CD4-positive, alpha-beta T cell treated with Interleukin-1 beta for 1 hour (primary cell): Measurements from ENCODE around the gene GRIK2.

ENCODE experiments used
- DNase-seq, 2 donors: peaks; one replicate each; pipeline ENCODE4 v3.0.0-alpha.2; 2020 to 2022

The GRIK2 gene

DNA sequence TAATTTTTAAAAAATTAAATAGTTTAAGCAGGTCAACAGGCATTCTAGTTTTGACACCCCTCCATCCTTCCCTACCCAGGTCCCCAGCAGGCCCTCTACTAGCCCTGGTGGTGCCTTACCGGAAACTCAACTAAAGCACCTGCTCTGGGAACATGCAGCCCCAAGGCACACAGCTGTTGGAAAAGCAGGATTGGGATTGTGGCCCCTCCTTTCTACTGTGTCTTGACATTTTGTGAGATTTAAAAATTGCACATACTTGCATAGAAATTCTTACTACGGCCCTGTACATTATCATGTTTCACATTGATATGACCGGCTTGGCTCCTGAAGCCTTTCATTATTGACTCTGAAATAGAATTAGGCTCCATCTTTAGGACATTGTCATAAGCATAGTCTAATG, 423.2 kb downstream of the GRIK2 start:
- no peak for DNase-seq

DNA sequence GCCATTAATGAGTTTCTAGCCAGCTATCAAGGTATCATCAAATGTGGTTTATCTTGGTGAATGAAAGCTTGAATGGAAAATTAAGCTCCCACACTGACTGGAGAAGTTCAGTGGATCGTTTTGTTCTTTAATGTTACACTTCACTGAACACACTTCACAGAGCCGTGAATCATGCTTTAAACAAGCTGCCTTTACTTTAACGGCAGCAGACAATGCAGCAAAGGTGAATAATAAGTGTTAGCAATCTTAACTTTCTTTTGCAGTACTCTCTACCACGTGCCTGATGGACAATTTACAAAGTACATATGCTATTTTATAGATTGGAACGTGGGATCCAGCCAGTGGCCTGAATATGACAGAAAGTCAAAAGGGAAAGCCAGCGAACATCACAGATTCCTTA, 424.5 kb downstream of the GRIK2 start:
- no peak for DNase-seq

DNA sequence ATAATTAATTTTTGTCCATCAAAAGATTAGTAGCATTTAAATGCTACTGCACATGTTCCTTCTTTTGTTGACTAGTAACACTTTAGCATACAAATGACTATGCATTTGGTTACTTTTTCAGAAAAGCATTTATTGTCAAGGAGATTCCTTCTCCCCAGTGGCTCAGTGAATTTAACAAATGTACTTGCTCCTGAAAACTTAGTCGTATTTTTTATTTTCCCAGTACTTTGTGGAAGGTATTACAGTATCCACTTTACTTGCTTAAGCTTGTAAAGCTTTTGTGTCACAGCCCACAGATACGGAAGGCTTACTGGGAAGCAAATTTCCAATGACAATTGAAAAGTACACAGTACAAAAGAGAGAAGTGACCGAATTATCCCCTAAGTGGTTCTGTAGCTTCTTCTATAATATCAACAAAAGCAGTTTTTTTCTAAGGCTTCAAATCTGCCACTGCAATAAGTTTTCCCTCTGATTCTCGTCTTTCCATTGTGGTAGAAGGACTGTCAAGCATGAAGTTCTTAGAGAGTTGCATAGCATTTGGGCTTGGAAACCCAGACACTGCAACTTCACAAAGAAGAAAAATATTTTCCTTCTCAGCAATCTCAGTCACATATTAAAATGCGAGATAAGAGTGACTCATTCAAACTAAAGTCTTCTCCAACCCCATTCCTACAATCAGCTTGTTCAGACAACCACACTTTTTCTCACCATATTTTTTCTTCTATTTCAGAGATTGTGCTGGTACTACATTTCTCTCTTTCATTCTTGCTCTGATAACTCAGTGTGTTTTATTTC, 431.2 kb downstream of the GRIK2 start:
- DNase-seq, result no peak

DNA sequence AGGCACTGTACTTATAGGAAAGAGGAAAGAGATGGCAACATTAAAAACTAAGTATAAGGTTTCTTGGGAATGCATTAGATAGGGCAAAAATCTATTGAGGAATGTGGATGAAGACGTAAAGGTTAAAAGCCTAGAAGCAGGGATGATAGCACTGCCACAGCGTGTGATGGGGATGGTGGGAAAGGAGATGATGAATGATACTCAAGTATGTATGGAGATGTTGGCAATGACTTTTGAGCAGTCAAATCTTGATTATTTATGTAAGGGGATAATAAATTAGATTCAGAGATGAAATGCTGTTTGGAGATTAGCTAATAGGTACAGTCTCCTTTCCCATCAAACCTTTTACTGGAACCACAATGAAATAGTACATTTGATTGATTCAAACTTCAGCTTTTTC, 432.8 kb downstream of the GRIK2 start:
- no peak for DNase-seq

DNA sequence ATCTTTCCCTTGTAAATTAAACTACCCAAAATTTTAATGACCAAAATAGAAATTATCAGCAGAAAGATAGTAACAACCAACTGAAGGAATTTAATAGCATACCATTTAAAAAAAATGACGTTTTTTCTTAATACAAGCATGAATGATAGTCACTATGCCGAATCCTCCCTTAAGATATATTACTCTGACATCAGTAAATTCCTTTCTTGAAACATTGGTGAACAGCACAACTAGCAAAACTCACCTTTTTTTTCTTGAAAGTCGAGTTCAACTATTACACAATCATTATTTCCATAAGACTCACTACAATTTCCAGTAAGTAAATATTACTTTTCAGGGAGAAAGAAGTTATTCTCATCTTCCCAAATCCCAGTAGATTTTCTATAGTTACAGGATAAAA, 433.2 kb downstream of the GRIK2 start:
- DNase-seq, result no peak

DNA sequence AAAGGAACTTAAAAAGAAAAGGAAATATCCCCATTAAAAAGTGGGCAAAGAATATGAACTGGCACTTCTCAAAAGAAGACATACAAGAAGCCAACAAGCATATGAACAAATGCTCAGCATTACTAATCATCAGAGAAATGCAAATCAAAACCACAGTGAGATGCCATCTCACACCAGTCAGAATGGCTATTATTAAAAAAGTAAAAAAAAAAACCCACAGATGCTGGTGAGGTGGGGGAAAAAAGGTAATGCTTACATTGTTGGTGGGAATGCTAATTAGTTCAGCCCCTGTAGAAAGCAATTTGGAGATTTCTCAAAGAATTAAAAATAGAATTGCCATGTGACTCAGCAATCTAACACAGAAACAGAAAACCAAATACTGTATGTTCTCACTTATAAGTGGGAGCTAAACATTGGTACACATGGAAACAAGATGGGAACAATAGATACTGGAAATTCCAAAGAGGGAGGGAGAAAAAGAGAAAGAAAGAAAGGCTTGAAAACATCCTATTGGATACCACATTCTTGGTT, 437.1 kb downstream of the GRIK2 start:
- DNase-seq, result no peak

DNA sequence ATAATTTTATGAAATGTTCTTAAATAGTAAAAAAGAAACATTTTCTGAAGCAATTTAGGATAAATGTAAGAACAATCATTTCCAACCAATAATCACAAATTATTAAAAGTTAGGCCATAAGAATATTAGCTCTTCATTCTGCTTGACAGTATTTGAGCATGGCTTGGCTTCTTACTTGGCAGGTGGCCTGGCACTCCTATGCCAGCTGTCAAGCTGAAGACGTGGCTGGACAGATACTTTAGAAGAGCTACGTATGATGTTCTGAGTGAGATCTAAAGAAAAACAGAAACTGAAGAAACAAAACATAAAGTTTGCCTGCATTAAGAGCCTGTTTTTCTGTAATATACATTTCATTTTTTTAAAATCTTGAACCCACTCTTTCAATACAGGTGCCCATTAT, 438.9 kb downstream of the GRIK2 start:
- DNase-seq, result no peak

DNA sequence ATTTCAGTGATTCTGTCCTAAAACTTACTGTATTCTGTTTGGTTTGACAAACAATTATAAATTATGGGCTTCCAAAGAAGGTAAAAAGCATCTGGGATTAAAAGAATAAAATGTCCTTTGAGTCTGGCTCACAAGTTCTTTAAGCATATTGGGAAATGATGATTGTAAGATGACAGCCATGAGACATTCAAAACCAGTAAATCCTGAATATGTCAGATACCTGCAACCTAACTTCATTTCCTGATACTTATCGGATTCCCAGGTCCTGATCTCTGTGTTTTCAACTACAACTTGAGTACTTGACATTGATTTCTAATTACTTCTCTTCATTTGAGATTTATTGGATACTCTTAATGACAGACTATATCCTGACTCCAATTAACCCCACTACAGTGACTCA, 446.6 kb downstream of the GRIK2 start:
- no peak for DNase-seq

DNA sequence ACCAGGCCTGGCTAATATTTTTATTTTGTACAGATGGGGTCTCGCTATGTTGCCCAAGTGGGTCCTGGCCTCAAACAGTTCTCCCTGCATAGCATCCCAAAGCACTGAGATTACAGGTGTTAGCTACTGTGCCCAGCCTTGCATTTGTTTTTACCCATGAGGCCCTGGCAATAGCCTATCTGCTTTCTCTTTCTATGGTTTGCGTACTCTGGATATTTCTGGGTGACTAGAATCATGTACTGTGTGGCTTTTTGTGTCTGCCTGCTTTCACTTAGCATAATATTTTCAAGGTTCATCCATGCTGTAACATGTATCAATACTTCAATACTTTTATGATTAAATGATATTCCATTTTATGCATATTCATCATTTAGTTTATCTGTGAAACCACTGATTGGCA, 451.7 kb downstream of the GRIK2 start:
- DNase-seq, result peak in 1 of 2 donors; percentile 1

DNA sequence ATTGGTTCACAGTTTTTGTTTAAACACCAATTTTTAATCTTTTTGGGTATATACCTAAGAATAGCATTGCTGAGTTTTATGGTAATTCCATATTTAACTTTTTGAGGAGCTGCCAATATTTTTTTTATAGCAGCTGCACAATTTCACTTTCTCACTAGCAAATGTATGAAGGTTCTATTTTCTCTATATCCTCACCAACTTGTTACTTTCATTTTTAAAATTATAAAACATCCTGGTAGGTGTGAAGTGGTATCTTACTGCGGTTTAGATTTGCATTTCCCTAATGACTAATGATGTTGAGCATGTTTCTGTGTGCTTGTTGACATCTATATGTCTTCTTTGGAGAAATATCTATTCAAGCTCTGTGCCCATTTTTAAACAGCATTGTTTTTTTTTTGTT, 452.1 kb downstream of the GRIK2 start:
- DNase-seq, result peak in 1 of 2 donors; percentile 26

DNA sequence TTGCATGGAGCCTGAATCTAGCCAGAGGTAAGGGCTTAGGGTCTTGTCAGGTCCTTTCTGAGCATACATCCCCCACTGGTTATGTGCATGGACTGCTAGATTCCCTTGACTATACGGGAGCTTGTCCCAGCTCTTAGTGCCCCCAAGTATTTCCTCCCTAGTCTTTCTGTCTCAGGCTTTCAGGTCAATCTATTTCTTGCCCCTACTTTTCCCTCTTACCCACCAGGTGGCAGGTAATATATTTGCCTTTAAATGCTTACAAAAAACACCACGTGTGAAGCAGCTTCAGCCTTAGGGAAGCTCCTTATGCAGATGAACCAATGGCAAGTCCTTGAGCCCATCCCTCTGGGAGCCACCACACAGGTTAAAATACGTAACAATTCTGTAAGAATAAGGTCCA, 454.2 kb downstream of the GRIK2 start:
- no peak for DNase-seq

DNA sequence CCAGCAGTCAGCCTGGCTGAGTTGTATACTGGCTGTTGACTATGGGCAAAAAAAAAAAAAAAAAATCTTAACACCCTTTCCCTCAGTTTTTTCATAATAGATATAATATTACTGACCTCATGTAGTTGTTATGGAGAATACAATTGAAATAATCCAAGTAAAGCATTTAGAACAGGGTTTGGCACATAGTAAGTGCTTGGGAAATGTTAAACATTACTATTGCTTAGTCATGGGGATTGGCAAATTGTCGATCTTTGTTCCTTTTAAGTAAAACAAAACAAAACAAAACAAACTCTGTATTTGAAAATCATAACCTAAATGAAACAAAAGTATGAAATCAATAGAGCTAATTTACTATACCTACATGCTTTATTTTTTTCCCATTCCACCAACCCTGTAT, 458.4 kb downstream of the GRIK2 start:
- DNase-seq, result no peak

DNA sequence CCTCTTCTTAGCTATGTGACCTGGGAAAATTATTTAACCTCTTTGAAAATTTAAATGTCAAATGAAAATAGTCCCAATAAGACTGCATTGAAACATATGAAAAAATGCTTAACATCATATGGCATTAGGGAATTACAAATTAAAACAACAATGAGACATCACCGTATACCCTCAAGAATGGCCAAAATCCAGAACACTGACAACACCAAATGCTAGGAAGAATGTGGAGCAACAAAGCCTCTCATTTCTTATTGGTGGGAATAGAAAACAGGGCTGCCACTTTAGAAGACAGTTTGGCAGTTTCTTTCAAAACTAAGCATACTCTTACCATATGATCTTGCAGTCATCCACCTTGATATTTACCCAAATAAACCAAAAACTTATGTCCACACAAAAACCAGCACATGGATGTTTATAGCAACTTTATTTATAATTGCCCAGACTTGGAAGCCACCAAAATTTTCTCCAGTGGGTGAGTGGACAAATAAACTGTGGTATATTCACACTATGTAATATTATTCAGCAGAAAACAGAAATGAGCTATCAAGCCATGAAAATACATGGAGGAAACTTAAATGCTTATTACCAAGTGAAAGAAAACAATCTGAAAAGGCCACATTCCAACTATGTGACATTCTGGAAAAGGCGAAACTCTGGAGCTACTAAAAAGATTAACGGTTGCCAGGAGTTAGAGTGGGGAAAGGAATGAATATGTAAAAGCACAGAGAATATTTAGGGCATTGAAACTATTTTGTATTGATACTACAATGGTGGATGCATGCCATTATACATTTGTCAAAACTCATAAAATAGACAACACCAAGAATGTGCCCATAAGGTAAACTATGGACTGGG, 459.9 kb downstream of the GRIK2 start:
- DNase-seq, result no peak

DNA sequence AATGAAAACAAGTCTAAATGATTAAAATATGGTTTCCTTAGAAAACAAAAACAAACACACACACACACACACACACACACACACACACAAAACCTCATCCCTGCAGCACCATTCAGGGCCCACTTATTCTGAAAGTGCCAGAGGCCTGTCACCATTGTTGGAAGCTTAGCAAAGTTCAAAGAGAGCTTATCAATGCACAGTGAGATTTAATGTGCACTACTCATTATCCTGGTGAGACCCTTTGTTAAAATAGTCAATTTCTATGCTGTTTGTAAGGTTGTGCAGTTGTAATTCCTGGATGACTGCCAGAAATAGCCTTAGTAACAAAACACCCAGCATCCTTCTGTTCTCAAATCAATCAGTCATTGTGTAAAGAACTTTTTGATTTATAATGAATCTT, 482.9 kb downstream of the GRIK2 start:
- no peak for DNase-seq

DNA sequence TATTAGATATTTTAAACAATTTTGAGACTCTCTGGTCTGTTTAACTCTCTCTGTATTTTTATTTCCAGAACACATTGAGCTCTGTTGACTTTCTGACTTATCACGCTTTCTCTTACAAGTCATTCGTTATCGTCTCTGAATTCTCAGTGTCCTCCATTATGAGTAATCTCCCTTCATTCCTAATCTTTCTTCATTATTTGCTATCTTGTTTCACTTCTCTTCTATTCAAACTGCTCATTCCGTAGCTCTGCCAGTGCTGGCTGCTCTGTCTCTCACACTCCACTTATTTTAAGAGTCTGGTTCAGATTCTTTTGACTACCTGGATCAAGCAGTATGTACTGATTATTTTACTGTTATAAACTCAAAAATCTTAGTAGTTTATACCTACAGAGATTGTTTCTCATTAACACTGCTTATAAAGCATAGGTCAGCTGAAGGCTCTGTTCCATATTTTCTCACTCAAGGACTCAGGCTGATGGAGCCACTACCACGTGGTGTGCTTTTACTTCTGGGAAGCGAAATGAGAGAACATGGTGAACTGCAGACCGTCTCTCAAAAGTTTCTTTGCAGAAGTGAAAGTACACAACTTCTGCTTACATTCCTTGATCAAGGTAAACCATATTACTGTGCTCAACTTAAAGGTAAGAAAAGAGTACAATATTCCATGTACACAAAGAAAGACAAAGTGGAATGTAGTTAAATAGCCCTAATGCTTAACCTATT, 485.2 kb downstream of the GRIK2 start:
- no peak for DNase-seq

DNA sequence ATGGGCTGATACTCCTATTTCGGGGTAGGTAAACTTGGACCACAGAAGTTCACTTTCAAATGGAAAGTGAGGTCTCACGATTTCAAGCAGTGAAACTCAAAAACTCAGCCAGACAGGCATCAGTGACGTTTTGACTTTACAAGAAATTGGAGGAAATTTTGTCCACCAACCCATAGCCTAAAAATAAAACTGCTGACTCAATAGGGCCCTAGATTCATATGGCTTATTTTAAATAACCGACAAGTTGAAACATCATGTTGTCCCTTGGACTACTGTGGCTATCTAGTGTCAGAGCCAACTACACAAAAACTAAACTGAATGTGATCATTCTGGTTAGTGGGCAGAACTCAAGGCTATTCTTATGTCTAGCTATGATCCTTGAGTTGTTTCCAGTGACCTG, 486.3 kb downstream of the GRIK2 start:
- DNase-seq, result no peak

DNA sequence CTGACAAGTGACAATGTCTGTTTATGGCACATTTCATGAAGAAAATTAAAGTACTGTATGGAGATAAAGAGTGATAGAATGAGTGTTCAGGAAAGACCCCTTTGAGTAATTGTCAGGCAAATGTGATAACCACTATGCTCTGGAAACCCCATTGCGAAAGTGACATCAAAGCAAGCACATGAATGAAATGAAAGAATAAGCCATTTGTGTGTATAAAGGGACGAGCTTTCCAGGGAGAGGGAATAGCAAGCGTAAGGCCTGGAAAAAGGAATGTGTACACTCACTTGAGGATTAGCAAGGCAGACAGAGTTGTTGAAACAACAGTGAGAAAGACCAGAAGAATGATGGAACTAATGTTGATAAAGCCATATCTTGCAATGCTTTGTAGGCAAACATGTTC, 490.0 kb downstream of the GRIK2 start:
- DNase-seq, result no peak

DNA sequence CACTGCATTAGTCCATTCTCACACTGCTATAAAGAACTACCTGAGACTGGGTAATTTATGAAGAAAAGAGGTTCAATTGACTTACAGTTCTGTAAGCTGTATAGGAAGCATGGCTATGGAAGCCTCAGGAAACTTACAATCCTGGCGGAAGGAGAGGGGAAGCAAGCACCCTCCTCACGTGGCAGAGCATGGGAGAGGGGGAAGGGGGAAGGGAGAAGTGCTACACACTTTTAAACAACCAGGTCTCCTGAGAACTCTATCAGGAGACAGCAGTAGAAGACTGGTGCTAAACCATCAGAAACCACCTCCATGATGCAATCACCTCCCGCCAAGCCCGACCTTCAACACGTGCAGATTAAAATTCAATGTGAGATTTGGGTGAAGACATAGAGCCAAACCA, 494.0 kb downstream of the GRIK2 start:
- no peak for DNase-seq

DNA sequence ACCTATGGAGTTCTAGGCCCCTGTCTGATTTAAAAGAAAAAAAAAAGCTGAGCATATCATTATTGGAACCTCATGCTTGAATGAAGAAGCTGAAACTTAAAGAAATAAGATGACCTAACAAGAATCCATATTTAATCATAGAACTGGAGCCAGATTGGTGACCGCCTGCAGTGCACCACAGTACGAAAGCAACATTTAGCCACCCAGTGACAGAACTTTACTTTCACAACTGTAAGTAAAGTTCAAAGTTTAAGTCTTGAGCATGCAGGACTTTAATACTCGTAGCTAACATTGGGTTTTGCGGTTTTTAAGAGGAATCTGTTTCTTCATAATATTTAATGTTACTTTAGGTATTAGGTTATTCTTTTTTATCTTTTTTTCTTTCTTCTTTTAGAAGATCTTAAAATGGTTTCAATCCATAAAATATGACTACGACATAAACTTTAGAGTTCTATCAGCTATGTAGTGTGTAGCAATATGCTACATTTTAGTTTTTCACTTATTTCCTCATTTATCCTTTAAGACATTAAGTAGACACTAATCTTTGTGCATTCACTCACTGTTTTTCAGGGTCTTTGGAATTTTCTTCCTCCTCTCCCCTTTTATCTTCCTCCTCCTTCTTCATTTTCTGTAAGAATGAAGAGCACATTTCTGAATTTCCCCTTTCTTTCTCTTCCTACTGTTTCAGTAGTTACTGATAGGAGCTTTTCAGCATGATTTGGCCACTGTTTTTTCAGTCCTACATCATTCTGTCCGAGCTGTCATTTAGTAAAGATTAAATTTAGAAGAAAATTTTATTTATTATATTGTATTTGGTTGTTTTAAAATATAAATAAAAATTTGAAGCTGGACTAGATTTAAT, 514.1 kb downstream of the GRIK2 start:
- DNase-seq, result no peak

DNA sequence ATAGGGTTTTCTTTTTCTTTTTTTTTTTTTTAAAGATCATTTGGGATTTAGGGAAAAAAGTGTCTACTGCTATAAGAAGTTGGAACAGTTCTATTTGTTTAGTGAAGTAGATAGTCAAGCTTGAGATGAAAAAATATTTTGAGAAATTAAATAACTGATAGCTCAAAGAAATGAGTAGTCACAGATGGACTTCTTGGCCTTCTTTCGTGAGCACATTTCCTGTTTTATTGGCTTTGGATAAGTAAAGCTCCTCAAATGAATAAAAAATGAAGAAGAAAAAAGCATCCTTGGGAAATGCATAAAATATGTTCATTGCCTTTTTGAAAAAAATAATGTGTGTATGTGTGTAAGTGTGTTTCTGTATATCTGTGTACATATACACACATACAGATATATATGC, 515.9 kb downstream of the GRIK2 start:
- DNase-seq, result no peak

DNA sequence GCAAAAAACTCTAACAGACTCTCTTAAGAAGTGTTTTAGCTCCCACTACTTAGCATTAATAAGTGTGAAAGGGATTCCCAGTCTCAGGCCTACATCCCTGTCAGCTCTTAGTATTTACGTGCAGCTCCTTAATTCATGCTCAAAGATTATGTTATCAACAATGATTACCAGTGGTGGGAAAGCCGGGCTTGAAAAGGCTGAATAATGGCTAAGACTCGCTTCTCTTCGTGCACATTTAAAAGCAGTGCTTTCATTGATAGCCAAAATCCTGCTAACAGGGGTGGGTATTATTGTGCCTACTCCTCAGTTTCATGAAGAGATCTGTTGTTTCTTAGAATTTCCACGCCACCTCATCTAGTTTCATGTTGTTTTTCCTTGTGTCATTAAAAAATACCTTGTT, 518.8 kb downstream of the GRIK2 start:
- no peak for DNase-seq

DNA sequence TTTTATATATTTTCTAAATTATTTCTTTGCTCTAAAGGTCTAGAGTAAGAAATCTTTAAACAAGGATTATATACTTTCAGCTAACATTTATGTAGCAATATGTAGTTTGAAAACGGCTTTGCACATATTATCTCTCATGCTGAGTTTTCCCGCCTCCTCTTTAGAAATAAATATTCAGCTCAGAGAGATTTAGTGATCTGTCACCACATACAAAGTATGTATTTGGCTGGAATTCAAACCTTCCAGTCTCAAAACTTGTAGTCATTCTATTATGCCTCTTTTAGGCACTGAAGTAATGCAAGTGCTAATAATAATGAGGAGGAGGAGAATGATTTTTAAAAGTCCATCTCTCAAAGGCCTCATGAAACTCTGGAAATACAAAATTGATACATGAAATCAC, 525.0 kb downstream of the GRIK2 start:
- no peak for DNase-seq
